Measurements from ENCODE around the gene CTSK. TPM values are rescaled to one million over a fixed set of nuclear protein-coding genes. Genes with fewer than 3 reads are reported as not detected.
A peak's percentile ranks its signal among the peaks of the same experiment; 100 is the strongest.

The CTSK gene
- total RNA-seq, 2 donors from 2014 or later = 6.1 to 8.4 TPM

DNA sequence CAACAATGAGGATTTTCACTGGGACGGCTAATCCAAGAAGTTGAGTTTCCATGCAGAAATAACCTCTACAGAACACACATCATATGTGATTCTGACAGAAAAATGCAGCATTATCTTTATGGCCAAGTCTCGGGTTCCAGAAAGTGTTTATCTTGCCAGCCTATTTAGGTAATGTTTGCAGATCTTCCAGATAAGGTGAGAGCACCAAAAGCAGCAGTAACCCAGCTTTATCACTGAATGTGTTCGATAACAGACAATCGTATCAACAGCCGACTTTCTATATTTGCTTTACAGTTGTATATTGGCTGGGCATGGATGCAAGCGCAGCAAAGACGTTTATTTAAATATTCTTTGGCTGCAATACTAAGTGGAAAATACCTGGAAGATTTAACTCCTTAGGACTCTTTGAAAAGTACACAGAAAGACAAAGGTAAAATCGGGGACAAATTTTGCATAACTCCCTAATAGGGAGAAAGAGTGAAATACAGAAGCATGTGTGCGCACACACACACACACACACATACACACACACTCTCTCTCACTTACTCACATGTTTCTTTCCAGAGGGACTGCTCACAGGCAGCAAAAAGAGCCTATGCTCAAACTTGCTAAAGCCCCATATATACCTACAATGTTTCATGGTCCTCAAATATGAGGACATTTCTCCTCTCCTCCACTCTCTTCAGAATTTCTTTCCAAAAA, 3.0 kb upstream of the CTSK start:
- no peaks in the 10 kb centered on the region for H3K9me3 ChIP-seq (ENCODE audit: control insufficient read depth, low read length)
- H3K27me3 Mint-ChIP-seq (ENCODE audit: insufficient read depth) = no peaks in the 10 kb centered on the region
- no peak overlapping the region for H3K4me3 Mint-ChIP-seq
- H3K36me3 ChIP-seq (ENCODE audit: control insufficient read depth, insufficient read depth, low read length) = peaks cover 49% of the 10 kb centered on the region
- peak overlapping the region; percentile 13 for H3K4me3 ChIP-seq (ENCODE audit: low read length)
- DNase-seq = no peak
- H3K4me1 Mint-ChIP-seq = peaks cover 23% of the 10 kb centered on the region
- peaks cover 16% of the 10 kb centered on the region for H3K36me3 Mint-ChIP-seq (ENCODE audit: low read depth)
- TF ChIP-seq, protein P1, sequence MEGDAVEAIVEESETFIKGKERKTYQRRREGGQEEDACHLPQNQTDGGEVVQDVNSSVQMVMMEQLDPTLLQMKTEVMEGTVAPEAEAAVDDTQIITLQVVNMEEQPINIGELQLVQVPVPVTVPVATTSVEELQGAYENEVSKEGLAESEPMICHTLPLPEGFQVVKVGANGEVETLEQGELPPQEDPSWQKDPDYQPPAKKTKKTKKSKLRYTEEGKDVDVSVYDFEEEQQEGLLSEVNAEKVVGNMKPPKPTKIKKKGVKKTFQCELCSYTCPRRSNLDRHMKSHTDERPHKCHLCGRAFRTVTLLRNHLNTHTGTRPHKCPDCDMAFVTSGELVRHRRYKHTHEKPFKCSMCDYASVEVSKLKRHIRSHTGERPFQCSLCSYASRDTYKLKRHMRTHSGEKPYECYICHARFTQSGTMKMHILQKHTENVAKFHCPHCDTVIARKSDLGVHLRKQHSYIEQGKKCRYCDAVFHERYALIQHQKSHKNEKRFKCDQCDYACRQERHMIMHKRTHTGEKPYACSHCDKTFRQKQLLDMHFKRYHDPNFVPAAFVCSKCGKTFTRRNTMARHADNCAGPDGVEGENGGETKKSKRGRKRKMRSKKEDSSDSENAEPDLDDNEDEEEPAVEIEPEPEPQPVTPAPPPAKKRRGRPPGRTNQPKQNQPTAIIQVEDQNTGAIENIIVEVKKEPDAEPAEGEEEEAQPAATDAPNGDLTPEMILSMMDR (conservative IDR thresholded peaks at IDR 0.05) = no peak
- H3K9ac ChIP-seq (ENCODE audit: extremely low read depth, low read length, poor library complexity, severe bottlenecking) = no peak overlapping the region
- no peak overlapping the region for H3K27ac ChIP-seq (ENCODE audit: low read depth, low read length)
- H3K27ac Mint-ChIP-seq = no peak overlapping the region
- H3K9me3 Mint-ChIP-seq = no peaks in the 10 kb centered on the region
- H3K4me1 ChIP-seq (ENCODE audit: control insufficient read depth, insufficient read depth, low read length) = peaks cover 17% of the 10 kb centered on the region
- 78 to 95% methylated on average over 7 to 9 of the region's 9 CpGs for WGBS, 2 experiments (ENCODE audit: insufficient coverage in 1 of 2, insufficient read length in 1 of 2)
- H3K27me3 ChIP-seq (ENCODE audit: control insufficient read depth, insufficient read depth, low read length, poor library complexity, severe bottlenecking) = no peaks in the 10 kb centered on the region

- Histone ChIP-seq H3K36me3 (ENCODE audit: control insufficient read depth, insufficient read depth, low read length) (peaks cover 44% of the 10 kb centered on the region), H3K4me1 (ENCODE audit: control insufficient read depth, insufficient read depth, low read length) (peaks cover 17% of the 10 kb centered on the region), H3K27ac (ENCODE audit: low read depth, low read length) (no peak overlapping the region), H3K27me3 (ENCODE audit: control insufficient read depth, insufficient read depth, low read length, poor library complexity, severe bottlenecking) (no peaks in the 10 kb centered on the region), H3K4me3 (ENCODE audit: low read length) (no peak overlapping the region), H3K9ac (ENCODE audit: extremely low read depth, low read length, poor library complexity, severe bottlenecking) (no peak overlapping the region), H3K9me3 (ENCODE audit: control insufficient read depth, low read length) (no peaks in the 10 kb centered on the region)
- 91% methylated on average over 3 of the region's 3 CpGs; no CpG with 5 or more reads in 1 of the 2 experiments for WGBS, 2 experiments (ENCODE audit: insufficient coverage in 1 of 2, insufficient read length in 1 of 2)
- H3K36me3 Mint-ChIP-seq (ENCODE audit: low read depth) = peaks cover 12% of the 10 kb centered on the region
- TF ChIP-seq, protein P1 (conservative IDR thresholded peaks at IDR 0.05) = no peak
- H3K27ac Mint-ChIP-seq = no peak overlapping the region
- H3K9me3 Mint-ChIP-seq = no peaks in the 10 kb centered on the region
- H3K4me3 Mint-ChIP-seq = no peak overlapping the region
- DNase-seq = no peak
- H3K27me3 Mint-ChIP-seq (ENCODE audit: insufficient read depth) = no peaks in the 10 kb centered on the region
- H3K4me1 Mint-ChIP-seq = peaks cover 28% of the 10 kb centered on the region
Observed at GRCh38 chr1:150809651-150810050, 1.6 kb upstream of the CTSK start.

GRCh38 chr1:150808846-150809245, 786 bp upstream of the CTSK start:
- H3K9ac ChIP-seq (ENCODE audit: extremely low read depth, low read length, poor library complexity, severe bottlenecking) = no peak overlapping the region
- peaks cover 5% of the 10 kb centered on the region for H3K36me3 Mint-ChIP-seq (ENCODE audit: low read depth)
- TF ChIP-seq, protein P1 (conservative IDR thresholded peaks at IDR 0.05) = no peak
- peaks cover 39% of the 10 kb centered on the region for H3K36me3 ChIP-seq (ENCODE audit: control insufficient read depth, insufficient read depth, low read length)
- no peak overlapping the region for H3K27ac Mint-ChIP-seq
- no peaks in the 10 kb centered on the region for H3K9me3 ChIP-seq (ENCODE audit: control insufficient read depth, low read length)
- no peaks in the 10 kb centered on the region for H3K9me3 Mint-ChIP-seq
- no peaks in the 10 kb centered on the region for H3K27me3 Mint-ChIP-seq (ENCODE audit: insufficient read depth)
- WGBS, 2 experiments (ENCODE audit: insufficient coverage in 1 of 2, insufficient read length in 1 of 2) = 97 to 100% methylated on average over 1 to 2 of the region's 2 CpGs
- no peak for DNase-seq
- H3K4me3 Mint-ChIP-seq = no peak overlapping the region
- H3K27ac ChIP-seq (ENCODE audit: low read depth, low read length) = no peak overlapping the region
- H3K4me3 ChIP-seq (ENCODE audit: low read length) = no peak overlapping the region
- peaks cover 30% of the 10 kb centered on the region for H3K4me1 Mint-ChIP-seq
- H3K4me1 ChIP-seq (ENCODE audit: control insufficient read depth, insufficient read depth, low read length) = peaks cover 17% of the 10 kb centered on the region
- no peaks in the 10 kb centered on the region for H3K27me3 ChIP-seq (ENCODE audit: control insufficient read depth, insufficient read depth, low read length, poor library complexity, severe bottlenecking)

All from endodermal cell (in vitro differentiated cells).